ENCODE data around the gene ABHD16A. TPM values are rescaled to one million over a fixed set of nuclear protein-coding genes. Genes with fewer than 3 reads are reported as not detected.

ABHD16A gene
- total and polyA plus RNA-seq, 2 of the 13 experiments (the other 11 are each of a cell fraction or from before 2014, with no cell fraction given) = 43.5 to 45.4 TPM

DNA sequence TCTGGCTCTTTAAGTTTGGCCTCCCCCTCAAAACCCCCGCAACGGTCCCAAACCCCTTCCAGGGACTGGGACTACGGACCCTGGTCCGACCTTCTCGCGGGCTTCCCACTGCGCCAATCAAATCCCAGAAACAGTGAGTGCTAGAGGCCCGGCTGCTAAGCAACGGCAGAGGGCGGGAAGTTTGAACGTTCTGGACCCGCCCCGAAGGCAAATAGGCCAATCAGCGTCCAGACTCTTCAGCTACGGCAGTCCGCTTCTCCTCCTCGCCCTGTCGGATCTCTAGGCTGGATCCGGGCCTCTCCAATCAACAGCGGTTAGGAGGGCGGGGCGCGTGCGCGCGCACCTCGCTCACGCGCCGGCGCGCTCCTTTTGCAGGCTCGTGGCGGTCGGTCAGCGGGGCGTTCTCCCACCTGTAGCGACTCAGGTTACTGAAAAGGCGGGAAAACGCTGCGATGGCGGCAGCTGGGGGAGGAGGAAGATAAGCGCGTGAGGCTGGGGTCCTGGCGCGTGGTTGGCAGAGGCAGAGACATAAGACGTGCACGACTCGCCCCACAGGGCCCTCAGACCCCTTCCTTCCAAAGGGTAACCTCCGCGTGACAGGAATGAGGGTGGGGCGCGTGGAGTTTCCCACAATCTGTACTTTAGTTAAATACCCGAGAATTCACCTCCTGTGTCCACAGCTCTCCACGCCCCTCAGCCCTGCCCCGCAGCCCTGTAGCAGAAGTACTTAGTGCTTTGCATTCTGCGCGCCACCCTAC lies 36.7 kb upstream of the ABHD16A start, which contains the start of gene MSH5 (continued):
- TF ChIP-seq RBFOX2 (IDR thresholded peaks at IDR 0.05; ENCODE audit: low read depth, low read length) = peak; percentile 96
- TF ChIP-seq ZNF891 (CRISPR knock-in tag; IDR thresholded peaks at IDR 0.05) = peak; percentile 98
- no peak for TF ChIP-seq HNRNPH1 (optimal IDR thresholded peaks at IDR 0.05; ENCODE audit: low read depth, low read length)
- peak; percentile 83 for TF ChIP-seq RBM39 (IDR thresholded peaks at IDR 0.05; ENCODE audit: low read depth, low read length, poor library complexity, severe bottlenecking)
- no peak; the same call in 1 of the 2 replicates for TF ChIP-seq ZC3H4 (CRISPR knock-in tag; IDR thresholded peaks at IDR 0.05; ENCODE audit: borderline replicate concordance)
- TF ChIP-seq TFAP4 (IDR thresholded peaks at IDR 0.05; ENCODE audit: borderline replicate concordance, low read depth) = peak; percentile 69; the same call in 1 of the 2 replicates
- peak; percentile 54 for TF ChIP-seq GATAD2A (CRISPR knock-in tag; IDR thresholded peaks at IDR 0.05)
- peak; percentile 96 for TF ChIP-seq TBX2 (CRISPR knock-in tag; IDR thresholded peaks at IDR 0.05; ENCODE audit: borderline replicate concordance)
- TF ChIP-seq ZNF205 (CRISPR knock-in tag; IDR thresholded peaks at IDR 0.05) = peak; percentile 79
- TF ChIP-seq RARG (CRISPR knock-in tag; IDR thresholded peaks at IDR 0.05; ENCODE audit: low read depth) = no peak
- TF ChIP-seq, protein P1, sequence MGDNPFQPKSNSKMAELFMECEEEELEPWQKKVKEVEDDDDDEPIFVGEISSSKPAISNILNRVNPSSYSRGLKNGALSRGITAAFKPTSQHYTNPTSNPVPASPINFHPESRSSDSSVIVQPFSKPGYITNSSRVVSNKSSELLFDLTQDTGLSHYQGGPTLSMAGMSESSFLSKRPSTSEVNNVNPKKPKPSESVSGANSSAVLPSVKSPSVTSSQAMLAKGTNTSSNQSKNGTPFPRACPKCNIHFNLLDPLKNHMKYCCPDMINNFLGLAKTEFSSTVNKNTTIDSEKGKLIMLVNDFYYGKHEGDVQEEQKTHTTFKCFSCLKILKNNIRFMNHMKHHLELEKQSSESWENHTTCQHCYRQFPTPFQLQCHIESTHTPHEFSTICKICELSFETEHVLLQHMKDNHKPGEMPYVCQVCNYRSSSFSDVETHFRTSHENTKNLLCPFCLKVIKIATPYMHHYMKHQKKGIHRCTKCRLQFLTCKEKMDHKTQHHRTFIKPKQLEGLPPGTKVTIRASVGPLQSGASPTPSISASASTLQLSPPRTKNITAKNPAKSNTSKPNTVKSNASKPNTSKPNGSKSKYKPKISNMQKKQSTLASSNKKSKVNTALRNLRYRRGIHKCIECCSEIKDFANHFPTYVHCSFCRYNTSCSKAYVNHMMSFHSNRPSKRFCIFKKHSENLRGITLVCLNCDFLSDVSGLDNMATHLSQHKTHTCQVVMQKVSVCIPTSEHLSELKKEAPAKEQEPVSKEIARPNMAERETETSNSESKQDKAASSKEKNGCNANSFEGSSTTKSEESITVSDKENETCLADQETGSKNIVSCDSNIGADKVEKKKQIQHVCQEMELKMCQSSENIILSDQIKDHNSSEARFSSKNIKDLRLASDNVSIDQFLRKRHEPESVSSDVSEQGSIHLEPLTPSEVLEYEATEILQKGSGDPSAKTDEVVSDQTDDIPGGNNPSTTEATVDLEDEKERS (CRISPR knock-in tag; IDR thresholded peaks at IDR 0.05) = peak; percentile 79
- TF ChIP-seq ZNF101 (CRISPR knock-in tag; IDR thresholded peaks at IDR 0.05; ENCODE audit: borderline replicate concordance, low read depth) = peak; percentile 91; the same call in 1 of the 2 replicates
- TF ChIP-seq ZBTB2 (CRISPR knock-in tag; IDR thresholded peaks at IDR 0.05; ENCODE audit: low read depth) = peak; percentile 91
- no peak for TF ChIP-seq ZNF329 (CRISPR knock-in tag; IDR thresholded peaks at IDR 0.05; ENCODE audit: low read depth)
- TF ChIP-seq FOSL2 (CRISPR knock-in tag; IDR thresholded peaks at IDR 0.05) = peak; percentile 39
- no peak for TF ChIP-seq ZBTB1 (CRISPR knock-in tag; IDR thresholded peaks at IDR 0.05; ENCODE audit: borderline replicate concordance)
- peak; percentile 94 for TF ChIP-seq IRF1 (CRISPR knock-in tag; IDR thresholded peaks at IDR 0.05; ENCODE audit: low read depth)
- peak; percentile 97 for TF ChIP-seq SNAPC5 (CRISPR knock-in tag; IDR thresholded peaks at IDR 0.05; ENCODE audit: borderline replicate concordance)
- peak; percentile 91; the same call in 1 of the 2 replicates for TF ChIP-seq ZNF569 (CRISPR knock-in tag; IDR thresholded peaks at IDR 0.05; ENCODE audit: borderline replicate concordance)
- peak; percentile 88 for TF ChIP-seq ZNF501 (CRISPR knock-in tag; IDR thresholded peaks at IDR 0.05)
- TF ChIP-seq ZNF629 (CRISPR knock-in tag; conservative IDR thresholded peaks at IDR 0.05) = no peak; the same call in 1 of the 2 replicates
- peak; percentile 97 for TF ChIP-seq MYC (CRISPR knock-in tag; IDR thresholded peaks at IDR 0.05; ENCODE audit: borderline replicate concordance)
- no peak for TF ChIP-seq ADNP (CRISPR knock-in tag; IDR thresholded peaks at IDR 0.05)
- TF ChIP-seq POLR2A (IDR thresholded peaks at IDR 0.05; ENCODE audit: insufficient read depth in 1 of 2, low read depth in 2 of 2, low read length in 2 of 2) = peak in 1 of 2 experiments; percentile 45; a peak in 2 of 4 replicates
